Lower leg skin (tissue), 4 donors: ENCODE data around the gene THSD7B. TPM values are rescaled to one million over a fixed set of nuclear protein-coding genes. Genes with fewer than 3 reads are reported as not detected.

Source experiments
- DNase-seq, 2 donors: peaks; one replicate each; pipeline ENCODE4 v3.0.0-alpha.2; 2019; ENCODE audit warnings: low spot score in 2 of 2
- H3K4me3 ChIP-seq: fragments of 200-600 bp; sonication (generic); 2 replicates; pipeline ENCODE4 v1.5.1; 2017; ENCODE audit warnings: mild to moderate bottlenecking, low read depth; ENCODE audit not compliant: poor library complexity, severe bottlenecking
- POLR2A ChIP-seq, 2 donors: fragments of 450-650 bp; IDR thresholded peaks; one replicate each; pipeline ENCODE4 v1.6.1; 2016 to 2017; ENCODE audit warnings: antibody characterized with exemption in 2 of 2, mild to moderate bottlenecking in 1 of 2, moderate library complexity in 1 of 2
- WGBS, 2 donors: methylation state at CpG; one replicate each; pipeline ENCODE4 v1.1.5; 2018; 5-methylcytosine and 5-hydroxymethylcytosine counted together
- intact Hi-C: fragments of 100-400 bp; cut with DNase I; formaldehyde crosslinking; loops from one replicate; pipeline ENCODE4 v1.15.0; 2023; ENCODE audit warnings: low total_unique reads
- total RNA-seq, 4 donors: library from RNA; depleted of rRNA; stranded (reverse); fragments of >200 nt; gene quantifications; one replicate each; pipeline ENCODE4 v1.1.0, GENCODE V29; 2016
- TF ChIP-seq, protein P1 (sequence below), 3 donors: fragments of 450-650 bp; IDR thresholded peaks; one replicate each; pipeline ENCODE4 v1.5.1; 2016; ENCODE audit warnings: antibody characterized with exemption in 3 of 3, mild to moderate bottlenecking in 3 of 3, moderate library complexity in 2 of 3

The THSD7B gene
- total RNA-seq, 4 donors from 2014 or later, result not detected

DNA sequence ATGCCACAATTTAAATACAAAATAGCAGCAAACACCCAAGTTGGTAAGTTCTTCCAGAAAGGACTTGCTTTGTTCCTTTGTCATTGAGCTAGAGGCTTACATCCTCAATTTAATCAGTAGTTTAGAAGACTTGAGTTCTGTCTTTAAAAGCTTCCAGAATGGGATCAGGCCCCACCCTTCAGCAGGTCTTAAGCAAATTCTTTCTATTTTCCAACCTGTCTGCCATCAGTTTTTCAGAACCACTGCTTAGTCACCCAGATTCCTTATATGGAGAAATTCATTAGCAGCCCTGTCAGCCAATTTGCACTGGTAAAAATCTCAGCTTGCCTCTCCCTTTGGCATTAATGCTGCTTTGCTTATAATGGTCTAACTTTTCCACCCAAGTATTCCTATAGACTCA, 935.3 kb downstream of the THSD7B start:
- intact Hi-C loops, result no loop called here
- TF ChIP-seq POLR2A (IDR thresholded peaks at IDR 0.05), result no peak
- TF ChIP-seq, protein P1, sequence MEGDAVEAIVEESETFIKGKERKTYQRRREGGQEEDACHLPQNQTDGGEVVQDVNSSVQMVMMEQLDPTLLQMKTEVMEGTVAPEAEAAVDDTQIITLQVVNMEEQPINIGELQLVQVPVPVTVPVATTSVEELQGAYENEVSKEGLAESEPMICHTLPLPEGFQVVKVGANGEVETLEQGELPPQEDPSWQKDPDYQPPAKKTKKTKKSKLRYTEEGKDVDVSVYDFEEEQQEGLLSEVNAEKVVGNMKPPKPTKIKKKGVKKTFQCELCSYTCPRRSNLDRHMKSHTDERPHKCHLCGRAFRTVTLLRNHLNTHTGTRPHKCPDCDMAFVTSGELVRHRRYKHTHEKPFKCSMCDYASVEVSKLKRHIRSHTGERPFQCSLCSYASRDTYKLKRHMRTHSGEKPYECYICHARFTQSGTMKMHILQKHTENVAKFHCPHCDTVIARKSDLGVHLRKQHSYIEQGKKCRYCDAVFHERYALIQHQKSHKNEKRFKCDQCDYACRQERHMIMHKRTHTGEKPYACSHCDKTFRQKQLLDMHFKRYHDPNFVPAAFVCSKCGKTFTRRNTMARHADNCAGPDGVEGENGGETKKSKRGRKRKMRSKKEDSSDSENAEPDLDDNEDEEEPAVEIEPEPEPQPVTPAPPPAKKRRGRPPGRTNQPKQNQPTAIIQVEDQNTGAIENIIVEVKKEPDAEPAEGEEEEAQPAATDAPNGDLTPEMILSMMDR (IDR thresholded peaks at IDR 0.05), result no peak
- H3K4me3 ChIP-seq, result no peak overlapping the region
- no peak for DNase-seq

DNA sequence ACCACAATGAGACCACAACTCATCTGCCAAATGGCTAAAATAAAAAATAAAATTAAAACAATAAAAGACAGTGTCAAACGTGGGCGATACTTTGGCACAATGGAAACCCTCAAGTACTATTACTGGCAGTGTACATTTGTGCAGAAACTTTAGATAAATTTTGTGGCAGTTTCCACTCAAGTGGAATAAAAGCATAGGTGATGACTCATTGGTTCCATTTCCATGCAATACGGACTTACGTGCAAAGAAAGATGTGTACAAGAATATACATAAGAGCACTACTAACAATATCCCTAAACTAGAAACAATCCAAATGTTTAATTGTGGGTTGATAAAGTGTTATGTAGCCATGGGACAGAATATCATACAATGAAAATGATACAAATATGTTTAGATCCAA, 940.0 kb downstream of the THSD7B start:
- intact Hi-C loops, result no loop called here
- no peak for DNase-seq
- H3K4me3 ChIP-seq, result no peak overlapping the region
- no peak for TF ChIP-seq POLR2A (IDR thresholded peaks at IDR 0.05)
- TF ChIP-seq, protein P1 (IDR thresholded peaks at IDR 0.05), result no peak
- 75% methylated on average over 4 of the region's 4 CpGs for WGBS, 2 donors

DNA sequence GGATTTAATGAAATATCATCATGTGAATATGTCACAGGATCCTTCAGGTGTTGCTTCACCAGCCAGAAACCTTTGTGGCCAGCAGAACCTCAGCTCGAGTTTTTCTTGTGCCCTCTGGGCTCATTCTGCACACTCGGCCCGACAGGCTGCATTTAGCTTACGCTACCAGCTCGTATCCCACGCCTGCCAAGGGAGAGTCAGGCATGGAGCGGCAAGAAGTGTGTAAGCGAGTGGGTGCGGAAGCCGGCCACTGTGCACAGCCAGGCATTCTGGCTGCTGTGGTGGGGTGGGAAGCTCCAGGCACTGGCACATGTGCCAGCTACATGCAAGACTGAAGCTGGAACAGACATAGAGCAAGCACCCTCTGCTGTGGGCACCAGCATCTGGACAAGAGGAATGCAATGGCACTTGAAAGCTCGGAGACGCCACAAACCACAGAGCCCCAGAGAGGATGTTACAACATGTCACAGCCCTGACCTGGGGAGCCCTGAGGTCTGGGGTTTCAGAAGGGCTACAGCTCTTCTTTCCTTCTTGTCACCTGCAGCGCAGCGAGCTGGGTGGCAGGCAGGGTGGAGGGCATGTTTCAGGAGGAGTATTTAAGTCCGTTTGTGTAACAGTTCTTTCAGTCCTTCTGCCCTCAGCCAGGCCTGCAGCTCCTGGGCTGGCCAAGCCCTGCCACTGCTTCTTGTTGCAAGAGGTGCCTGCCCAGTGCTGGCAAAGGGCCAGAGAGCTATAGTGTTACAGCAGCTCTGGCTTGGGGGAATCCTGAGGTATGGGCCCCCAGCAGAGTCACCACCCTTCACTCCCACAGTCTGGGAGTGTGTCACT, 941.7 kb downstream of the THSD7B start:
- no peak for DNase-seq
- intact Hi-C loops, result no loop called here
- H3K4me3 ChIP-seq, result no peak overlapping the region
- WGBS, 2 donors, result 71 to 73% methylated on average over 15 of the region's 15 CpGs
- TF ChIP-seq, protein P1 (IDR thresholded peaks at IDR 0.05), result no peak
- no peak for TF ChIP-seq POLR2A (IDR thresholded peaks at IDR 0.05)

DNA sequence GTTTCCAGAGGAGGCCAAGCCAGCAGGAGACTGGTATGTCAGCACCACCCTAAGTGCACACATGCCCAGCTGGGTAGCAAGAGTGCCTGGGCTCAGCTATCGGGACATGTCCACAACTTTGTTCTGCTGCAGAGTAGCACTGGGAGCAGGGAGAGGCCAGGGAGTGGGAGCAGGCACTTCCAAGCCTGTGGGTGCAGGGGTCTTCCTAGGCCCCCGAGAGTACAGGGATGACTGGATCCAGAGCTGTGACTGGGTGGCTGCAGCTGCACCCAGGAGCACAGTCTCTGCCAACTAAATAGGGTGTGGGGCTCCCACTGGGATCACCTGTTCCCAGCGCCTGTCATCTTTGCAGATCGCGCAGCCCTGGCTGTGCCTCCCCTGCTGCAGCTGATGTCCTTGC, 943.0 kb downstream of the THSD7B start:
- DNase-seq, result no peak
- TF ChIP-seq, protein P1 (IDR thresholded peaks at IDR 0.05), result no peak
- no peak for TF ChIP-seq POLR2A (IDR thresholded peaks at IDR 0.05)
- WGBS, 2 donors, result 81 to 82% methylated on average over 5 of the region's 5 CpGs
- no peak overlapping the region for H3K4me3 ChIP-seq
- intact Hi-C loops, result no loop called here

DNA sequence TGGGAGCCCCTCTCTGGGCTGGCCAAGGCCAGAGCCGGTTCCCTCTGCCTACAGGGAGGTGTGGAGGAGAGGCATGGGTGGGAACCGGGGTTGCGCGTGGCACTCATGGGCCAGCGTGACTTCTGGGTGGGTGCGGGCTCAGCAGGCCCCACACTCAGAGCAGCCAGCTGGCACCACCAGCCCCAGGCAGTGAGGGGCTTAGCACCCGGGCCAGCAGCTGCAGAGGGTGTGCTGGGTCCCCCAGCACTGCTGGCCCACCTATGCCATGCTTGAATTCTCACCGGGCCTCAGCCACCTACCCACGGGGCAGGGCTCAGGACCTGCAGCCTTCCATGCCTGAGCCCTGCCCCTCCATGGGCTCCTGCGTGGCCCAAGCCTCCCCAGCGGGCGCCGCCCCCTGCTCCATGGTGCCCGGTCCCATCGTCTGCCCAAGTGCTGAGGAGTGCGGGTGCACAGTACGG, 950.4 kb downstream of the THSD7B start:
- TF ChIP-seq, protein P1 (IDR thresholded peaks at IDR 0.05), result no peak
- TF ChIP-seq POLR2A (IDR thresholded peaks at IDR 0.05), result no peak
- intact Hi-C loops, result no loop called here
- 85 to 94% methylated on average over 16 of the region's 17 CpGs for WGBS, 2 donors
- DNase-seq, result no peak
- H3K4me3 ChIP-seq, result no peak overlapping the region

DNA sequence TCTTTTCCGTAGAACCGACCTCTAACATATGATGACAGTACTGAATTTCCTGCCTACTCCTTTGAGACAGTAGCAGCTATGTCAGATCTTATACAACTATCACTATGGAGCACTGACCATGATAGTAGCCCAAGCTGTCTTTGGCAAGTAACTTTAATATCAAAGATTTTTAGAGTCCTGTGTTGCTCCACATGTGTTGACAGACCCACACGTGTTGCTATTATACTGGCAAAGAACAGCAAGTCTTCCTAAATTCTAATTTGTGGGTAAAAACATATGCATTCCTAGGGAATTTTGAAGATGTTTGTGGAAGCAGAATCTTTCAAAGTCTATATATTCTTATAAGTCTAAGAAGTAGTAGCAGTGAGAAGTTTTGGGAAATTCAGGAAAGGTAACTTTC, 953.4 kb downstream of the THSD7B start:
- WGBS, 2 donors, result 85 to 90% methylated on average over 3 of the region's 3 CpGs
- intact Hi-C loops, result no loop called here
- H3K4me3 ChIP-seq, result no peak overlapping the region
- TF ChIP-seq, protein P1 (IDR thresholded peaks at IDR 0.05), result no peak
- TF ChIP-seq POLR2A (IDR thresholded peaks at IDR 0.05), result no peak
- no peak for DNase-seq
